SJSA1 (cell line): ENCODE results near the gene TAF9B. TPM values are rescaled to one million over a fixed set of nuclear protein-coding genes. Genes with fewer than 3 reads are reported as not detected.
A peak's percentile ranks its signal among the peaks of the same experiment; 100 is the strongest.
"Not testable (repeated sequence)": the region's sequence is repeated elsewhere in the genome, so short reads cannot be mapped to it uniquely, and the experiment has no call there.

Experiments used
- DNase-seq, 2 experiments: peaks; one replicate each; pipeline ENCODE4 v3.0.0-alpha.2; 2015 to 2020; ENCODE audit warnings: low spot score in 2 of 2, low read depth in 1 of 2
- H3K27ac ChIP-seq: fragments of 250-450 bp; sonication (Bioruptor Pico); 2 replicates; pipeline ENCODE4 v1.5.1; 2020; ENCODE audit warnings: mild to moderate bottlenecking, moderate library complexity
- H3K27me3 ChIP-seq: fragments of 250-450 bp; sonication (Bioruptor Pico); replicated peaks from 2 replicates; pipeline ENCODE4 v1.5.1; 2020; ENCODE audit warnings: mild to moderate bottlenecking, moderate library complexity
- H3K36me3 ChIP-seq: fragments of 250-450 bp; sonication (Bioruptor Pico); 2 replicates; pipeline ENCODE4 v1.5.1; 2020; ENCODE audit warnings: mild to moderate bottlenecking
- H3K4me1 ChIP-seq: fragments of 250-450 bp; sonication (Bioruptor Pico); replicated peaks from 2 replicates; pipeline ENCODE4 v1.6.1; 2021; ENCODE audit warnings: mild to moderate bottlenecking
- H3K4me3 ChIP-seq: fragments of 250-450 bp; sonication (Bioruptor Pico); 2 replicates; pipeline ENCODE4 v1.5.1; 2020; ENCODE audit warnings: mild to moderate bottlenecking
- H3K9me3 ChIP-seq: fragments of 250-450 bp; sonication (Bioruptor Pico); replicated peaks from 2 replicates; pipeline ENCODE4 v1.5.1; 2020; ENCODE audit warnings: mild to moderate bottlenecking
- total RNA-seq: library from RNA; depleted of rRNA; stranded (reverse); fragments of >200 nt; shearing (Covaris generic); gene quantifications from 2 replicates; pipeline ENCODE4 v1.2.3, GENCODE V29; 2014; rRNA removed

TAF9B gene, protein sequence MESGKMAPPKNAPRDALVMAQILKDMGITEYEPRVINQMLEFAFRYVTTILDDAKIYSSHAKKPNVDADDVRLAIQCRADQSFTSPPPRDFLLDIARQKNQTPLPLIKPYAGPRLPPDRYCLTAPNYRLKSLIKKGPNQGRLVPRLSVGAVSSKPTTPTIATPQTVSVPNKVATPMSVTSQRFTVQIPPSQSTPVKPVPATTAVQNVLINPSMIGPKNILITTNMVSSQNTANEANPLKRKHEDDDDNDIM
- total RNA-seq, result 31.4 and 53.8 TPM in 2 replicates

DNA sequence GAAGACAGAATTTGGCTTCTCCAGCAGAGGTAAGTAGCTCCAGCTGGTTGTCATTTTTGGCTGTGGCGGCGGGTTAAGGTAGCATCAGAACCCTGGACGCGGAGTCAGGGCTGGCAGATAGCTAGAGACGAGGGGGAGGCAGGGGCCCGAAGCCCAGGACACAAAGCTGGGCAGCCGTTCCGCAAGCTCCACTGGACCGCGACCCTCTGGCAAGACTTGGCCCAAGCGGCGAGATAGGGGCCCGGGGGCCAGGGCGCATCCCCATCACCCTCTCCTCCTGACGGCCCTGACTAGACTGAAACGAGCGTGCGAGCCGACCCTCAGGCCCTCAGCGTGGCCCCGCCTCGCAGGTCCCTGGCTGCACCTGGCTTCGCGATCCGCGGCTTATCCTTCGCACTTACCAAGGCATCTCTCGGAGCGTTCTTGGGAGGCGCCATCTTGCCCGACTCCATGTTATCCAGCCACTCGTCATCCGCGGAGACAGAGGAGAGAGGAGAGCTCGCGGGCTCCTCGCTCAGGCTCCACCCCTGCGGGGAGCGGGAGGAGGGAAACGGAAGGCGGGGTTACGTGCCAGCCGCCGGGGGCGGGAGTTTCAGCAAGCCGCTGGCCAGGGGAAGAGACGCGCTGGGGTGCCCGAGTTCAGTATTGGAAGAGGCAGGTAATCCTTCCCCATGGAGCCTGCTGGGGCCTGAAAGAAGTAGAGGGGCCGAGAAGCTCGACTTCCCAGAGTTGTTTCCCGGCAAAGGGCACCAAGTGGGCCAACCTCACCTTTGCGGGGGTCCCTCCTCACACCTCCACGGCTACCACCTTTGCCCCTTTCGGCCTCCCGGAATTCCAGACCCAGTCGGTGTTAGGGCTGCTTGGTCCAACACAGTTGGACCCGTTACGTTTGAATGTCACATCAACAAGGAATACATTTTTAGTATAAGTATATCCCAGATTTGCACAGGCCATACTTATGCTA is at the start of gene TAF9B:
TSS of gene TAF9B (minus strand) at position 491 of the 964 bp plus-strand sequence. CDS start at position 452, 39 bp downstream.
- peaks cover 3% of the 10 kb centered on the region for H3K36me3 ChIP-seq
- peak; percentile 76 to 87 for DNase-seq
- no peaks in the 10 kb centered on the region for H3K9me3 ChIP-seq
- peak within 1 kb of the TSS; percentile 87 for H3K4me3 ChIP-seq
- no peaks in the 10 kb centered on the region for H3K27me3 ChIP-seq
- H3K27ac ChIP-seq, result peak within 1 kb of the TSS; percentile 68
- 0 out of 2 replicates have a peak, but pooled peaks cover 3% of the 10 kb centered on the region for H3K4me1 ChIP-seq

DNA sequence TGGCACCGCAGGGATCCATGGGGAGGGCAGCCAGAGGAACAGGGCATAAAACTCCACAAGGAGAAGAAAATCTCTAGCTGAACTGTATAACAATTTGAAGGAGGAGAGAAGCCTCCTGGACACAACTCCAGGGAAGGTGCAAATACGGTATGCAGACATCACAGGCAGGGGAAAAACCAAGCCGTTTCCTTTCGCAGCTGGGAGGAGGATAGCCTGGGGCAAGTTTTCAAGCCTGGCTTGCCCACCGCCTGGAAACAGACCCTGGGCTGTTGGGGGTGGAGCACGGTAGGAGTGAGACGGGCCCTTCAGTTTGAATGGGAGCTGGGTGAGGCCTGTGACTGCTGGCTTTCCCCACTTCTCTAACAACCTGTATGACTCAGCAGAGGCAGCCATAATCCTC is 43.4 kb upstream of the TAF9B start:
- Histone ChIP-seq H3K36me3 (no peaks in the 10 kb centered on the region), H3K9me3 (no peaks in the 10 kb centered on the region), H3K4me1 (no peaks in the 10 kb centered on the region), H3K27me3 (no peaks in the 10 kb centered on the region), H3K27ac (no peak overlapping the region), H3K4me3 (no peak overlapping the region)
- DNase-seq, result no peak

DNA sequence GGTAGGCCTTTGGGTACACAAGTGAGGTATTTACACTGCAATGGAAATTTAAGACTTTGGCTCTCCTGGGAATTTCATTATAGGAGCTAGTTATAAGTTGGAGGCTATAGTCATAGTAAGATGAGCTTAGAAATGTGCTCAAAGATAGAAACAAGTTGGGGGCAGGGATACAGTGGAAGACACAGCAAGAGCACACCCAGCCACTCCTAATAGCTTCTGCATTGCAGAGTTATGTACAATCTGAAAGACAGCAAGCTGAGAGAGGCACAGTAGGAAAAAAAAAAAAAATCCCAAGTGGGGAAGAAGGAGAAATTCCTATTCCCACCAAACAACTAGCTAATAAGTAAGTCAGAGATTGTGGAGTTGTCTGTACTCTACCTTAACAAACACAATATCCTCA is 41.9 kb upstream of the TAF9B start:
- no peak overlapping the region for H3K27ac ChIP-seq
- H3K27me3 ChIP-seq, result no peaks in the 10 kb centered on the region
- no peaks in the 10 kb centered on the region for H3K9me3 ChIP-seq
- no peaks in the 10 kb centered on the region for H3K4me1 ChIP-seq
- no peak for DNase-seq
- H3K36me3 ChIP-seq, result no peaks in the 10 kb centered on the region
- no peak overlapping the region for H3K4me3 ChIP-seq

DNA sequence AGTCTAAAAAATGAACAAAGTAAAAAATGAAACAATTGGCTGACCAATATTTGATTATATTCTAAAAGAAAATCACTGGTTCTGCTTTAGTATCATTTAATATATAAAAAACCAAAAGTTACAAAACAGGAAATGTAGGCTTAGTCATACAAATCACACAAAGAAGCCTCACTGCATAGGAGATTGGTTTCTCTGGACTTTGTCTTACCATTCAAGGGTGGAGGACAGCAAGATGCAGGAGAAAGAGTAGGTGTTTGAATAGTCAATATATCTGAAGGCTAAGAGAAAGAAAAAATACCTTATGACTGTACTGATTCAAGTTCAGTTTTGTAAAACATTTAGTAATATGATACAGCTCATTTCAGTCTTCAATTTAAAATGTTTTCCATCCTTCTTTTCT is 28.6 kb upstream of the TAF9B start:
- Histone ChIP-seq H3K4me3 (no peak overlapping the region), H3K27me3 (no peaks in the 10 kb centered on the region), H3K36me3 (no peaks in the 10 kb centered on the region), H3K4me1 (no peaks in the 10 kb centered on the region), H3K27ac (no peak overlapping the region), H3K9me3 (no peaks in the 10 kb centered on the region)
- DNase-seq, result no peak

DNA sequence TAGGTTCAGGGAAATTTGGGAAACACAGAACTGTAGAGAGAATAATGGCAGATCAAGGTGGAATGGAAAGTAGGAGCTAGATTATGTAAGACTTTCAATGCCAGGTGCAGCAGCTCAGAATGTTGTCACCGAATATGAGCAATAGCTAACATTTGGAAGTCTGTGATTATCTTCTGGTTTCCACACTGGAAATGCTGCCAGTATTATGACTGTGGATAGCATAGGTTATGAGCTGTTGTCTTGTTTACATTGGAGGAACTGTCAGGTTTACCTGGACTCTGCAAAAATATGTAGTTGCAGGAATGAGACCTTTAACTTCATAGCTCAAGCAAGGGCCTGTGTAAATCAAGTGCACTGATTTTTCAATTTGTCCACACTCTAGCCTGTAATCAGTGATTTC is 26.0 kb upstream of the TAF9B start:
- Histone ChIP-seq H3K27ac (no peak overlapping the region), H3K9me3 (no peaks in the 10 kb centered on the region), H3K4me1 (no peaks in the 10 kb centered on the region), H3K4me3 (no peak overlapping the region), H3K36me3 (no peaks in the 10 kb centered on the region), H3K27me3 (no peaks in the 10 kb centered on the region)
- DNase-seq, result no peak

DNA sequence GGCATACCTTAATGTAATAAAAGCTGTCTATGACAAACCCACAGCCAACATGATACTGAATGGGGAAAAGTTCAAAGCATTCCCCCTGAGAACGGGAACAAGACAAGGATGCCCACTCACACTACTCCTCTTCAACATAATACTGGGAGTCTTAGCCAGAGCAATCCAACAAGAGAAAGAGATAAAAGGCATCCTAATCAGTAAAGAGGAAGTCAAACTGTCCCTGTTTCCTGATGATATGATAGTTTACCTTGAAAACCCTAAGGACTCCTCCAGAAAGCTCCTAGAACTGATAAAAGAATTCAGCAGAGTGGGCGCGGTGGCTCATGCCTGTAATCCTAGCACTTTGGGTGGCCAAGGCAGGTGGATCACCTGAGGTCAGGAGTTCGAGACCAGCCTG is 23.7 kb upstream of the TAF9B start:
- H3K36me3 ChIP-seq, H3K27me3 ChIP-seq, H3K9me3 ChIP-seq, H3K4me3 ChIP-seq, DNase-seq, H3K27ac ChIP-seq, H3K4me1 ChIP-seq: not testable (repeated sequence)

DNA sequence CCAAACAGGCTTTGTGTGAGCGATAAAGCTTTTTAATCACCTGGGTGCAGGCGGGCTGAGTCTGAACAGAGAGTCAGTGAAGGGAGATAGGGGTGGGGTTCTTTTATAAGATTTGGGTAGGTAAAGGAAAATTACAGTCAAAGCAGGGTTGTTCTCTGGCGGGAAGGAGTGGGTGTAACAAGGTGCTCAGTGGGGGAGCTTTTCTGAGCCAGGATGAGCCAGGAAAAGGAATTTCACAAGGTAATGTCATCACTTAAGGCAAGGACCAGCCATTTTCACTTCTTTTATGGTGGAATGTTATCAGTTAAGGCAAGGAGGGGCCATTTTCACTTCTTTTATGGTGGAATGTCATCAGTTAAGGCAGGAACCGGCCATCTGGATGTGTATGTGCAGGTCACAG is 21.3 kb upstream of the TAF9B start:
- not testable (repeated sequence) for H3K36me3 ChIP-seq, DNase-seq, H3K4me1 ChIP-seq, H3K4me3 ChIP-seq, H3K27me3 ChIP-seq, H3K9me3 ChIP-seq, H3K27ac ChIP-seq

DNA sequence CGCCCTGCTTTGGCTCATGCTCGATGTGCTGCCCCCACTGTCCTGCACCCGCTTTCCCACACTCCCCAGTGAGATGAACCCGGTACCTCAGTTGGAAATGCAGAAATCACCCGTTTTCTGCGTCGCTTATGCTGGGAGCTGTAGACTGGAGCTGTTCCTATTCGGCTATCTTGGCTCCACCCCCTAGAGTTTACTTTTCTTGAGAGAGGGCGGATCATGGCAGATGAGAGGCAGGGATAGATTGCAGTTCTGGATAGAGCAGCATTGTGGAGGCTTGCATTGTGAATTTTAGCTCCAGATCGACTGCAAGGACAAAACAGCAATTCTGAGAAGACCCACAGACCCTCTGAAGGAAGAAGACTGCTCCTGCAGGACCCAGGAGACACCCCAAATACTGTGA is 18.4 kb upstream of the TAF9B start:
- H3K9me3 ChIP-seq, H3K4me1 ChIP-seq, H3K27me3 ChIP-seq, H3K4me3 ChIP-seq, H3K36me3 ChIP-seq, H3K27ac ChIP-seq, DNase-seq: not testable (repeated sequence)

DNA sequence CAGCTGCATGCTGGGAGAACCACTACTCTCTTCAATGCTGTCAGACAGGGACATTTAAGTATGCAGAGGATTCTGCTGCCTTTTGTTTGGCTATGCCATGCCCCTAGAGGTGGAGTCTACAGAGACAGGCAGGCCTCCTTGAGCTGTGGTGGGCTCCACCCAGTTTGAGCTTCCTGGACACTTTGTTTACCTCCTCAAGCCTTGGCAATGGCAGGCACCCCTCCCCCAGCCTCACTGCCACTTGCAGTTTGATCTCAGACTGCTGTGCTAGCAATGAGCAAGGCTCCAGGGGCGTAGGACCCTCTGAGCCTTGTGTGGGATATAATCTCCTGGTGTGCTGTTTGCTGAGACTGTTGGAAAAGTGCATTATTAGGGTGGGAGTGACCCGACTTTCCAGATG is 17.9 kb upstream of the TAF9B start:
- not testable (repeated sequence) for H3K36me3 ChIP-seq, H3K4me1 ChIP-seq, H3K9me3 ChIP-seq, H3K4me3 ChIP-seq, H3K27me3 ChIP-seq, DNase-seq, H3K27ac ChIP-seq

DNA sequence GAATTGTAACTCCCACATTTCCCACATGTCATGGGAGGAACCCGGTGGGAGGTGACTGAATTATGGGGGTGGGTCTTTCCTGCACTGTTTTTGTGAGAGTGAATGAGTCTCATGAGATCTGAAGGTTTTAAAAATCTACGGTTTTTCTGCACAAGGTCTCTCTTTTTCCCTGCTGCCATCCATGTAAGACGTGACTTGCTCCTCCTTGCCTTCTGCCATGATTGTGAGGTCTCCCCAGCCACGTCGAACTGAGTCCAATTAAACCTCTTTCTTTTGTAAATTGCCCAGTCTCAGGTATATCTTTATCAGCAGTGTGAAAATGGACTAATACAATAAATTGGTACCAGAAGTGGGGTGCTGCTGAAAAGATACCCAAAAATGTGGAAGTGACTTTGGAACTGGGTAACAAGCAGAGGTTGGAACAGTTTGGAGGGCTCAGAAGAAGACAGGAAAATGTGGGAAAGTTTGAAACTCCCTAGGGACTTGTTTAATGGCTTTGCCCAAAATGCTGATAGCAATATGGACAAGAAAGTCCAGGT is 7.6 kb upstream of the TAF9B start:
- not testable (repeated sequence) for H3K27ac ChIP-seq, H3K4me1 ChIP-seq, H3K36me3 ChIP-seq, DNase-seq, H3K4me3 ChIP-seq, H3K9me3 ChIP-seq, H3K27me3 ChIP-seq

DNA sequence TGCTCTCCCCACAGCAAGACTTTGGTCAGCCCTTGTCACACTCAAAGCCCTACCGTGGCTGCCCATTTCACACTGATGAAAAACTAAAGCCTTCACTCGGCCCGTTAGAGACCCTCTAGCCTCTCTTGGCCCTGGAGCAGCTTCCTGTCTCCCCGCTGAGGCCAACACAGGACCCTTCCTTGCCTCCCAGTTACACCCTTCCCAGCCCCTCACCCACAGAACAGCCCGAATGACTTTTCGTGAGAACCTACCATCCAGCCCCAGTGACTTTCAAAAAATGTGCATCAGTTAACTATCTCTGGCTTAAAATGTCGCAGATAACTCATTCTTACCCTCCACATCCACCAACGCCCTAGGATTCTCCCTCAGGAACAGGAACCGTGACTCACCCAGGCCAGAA is 756 bp upstream of the TAF9B start:
- Histone ChIP-seq H3K36me3 (peaks cover 3% of the 10 kb centered on the region), H3K27ac (no peak overlapping the region), H3K4me1 (0 out of 2 replicates have a peak, but pooled peaks cover 3% of the 10 kb centered on the region), H3K27me3 (no peaks in the 10 kb centered on the region), H3K4me3 (no peak overlapping the region), H3K9me3 (no peaks in the 10 kb centered on the region)
- no peak for DNase-seq

DNA sequence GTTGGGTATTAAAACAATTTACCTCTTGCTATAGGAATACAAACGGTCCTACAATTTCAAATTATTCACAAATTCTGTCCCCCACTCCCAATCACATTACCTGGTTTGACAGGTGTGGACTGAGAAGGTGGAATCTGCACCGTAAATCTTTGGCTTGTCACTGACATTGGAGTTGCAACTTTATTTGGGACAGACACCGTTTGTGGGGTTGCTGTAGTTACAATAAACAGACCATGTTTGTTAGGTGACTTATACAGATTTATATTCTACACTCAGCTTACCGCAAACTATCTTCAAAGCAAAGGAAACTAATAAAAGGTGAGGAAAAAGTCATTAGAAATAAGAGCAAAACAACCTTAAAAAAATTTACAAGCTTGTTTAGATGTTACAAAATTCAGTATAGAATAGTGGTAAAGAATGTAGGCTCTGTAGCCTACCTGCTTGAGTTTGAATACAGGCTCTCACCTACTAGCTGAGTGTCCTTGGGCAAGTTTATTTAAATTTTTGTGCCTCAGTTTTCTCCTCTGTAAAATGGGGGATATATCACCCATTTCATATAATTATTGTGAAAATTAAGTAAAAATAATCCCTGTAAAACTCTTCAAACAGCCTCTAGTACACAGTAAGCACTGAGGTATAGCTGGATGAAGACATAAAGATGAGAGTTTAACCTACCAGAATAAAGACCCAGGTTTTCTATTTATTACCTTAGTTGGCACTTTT is 6.1 kb downstream of the TAF9B start:
- Histone ChIP-seq H3K4me1 (no peaks in the 10 kb centered on the region), H3K36me3 (peaks cover 43% of the 10 kb centered on the region), H3K27me3 (no peaks in the 10 kb centered on the region), H3K9me3 (no peaks in the 10 kb centered on the region), H3K4me3 (no peak overlapping the region), H3K27ac (no peak overlapping the region)
- no peak for DNase-seq

DNA sequence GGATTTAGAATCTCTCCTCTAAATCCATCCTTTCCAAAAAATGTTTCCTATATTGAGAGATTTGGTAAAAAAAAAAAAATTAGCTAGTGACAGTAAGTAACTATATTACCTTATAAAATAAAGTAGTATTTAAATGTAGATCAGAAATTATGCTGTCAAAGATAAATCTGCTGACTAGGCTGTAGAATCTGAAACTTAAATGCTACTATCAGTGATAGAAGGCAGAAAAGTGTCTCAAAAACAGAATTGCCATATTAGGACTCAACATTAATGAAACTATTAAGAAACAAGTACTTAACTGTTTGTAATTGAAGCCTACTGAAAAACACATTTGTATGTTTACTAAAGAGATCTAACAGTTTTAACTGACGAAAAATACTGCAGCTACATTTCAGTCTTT is 8.3 kb downstream of the TAF9B start:
- DNase-seq, result no peak
- no peaks in the 10 kb centered on the region for H3K4me1 ChIP-seq
- H3K36me3 ChIP-seq, result peaks cover 64% of the 10 kb centered on the region
- H3K4me3 ChIP-seq, result no peak overlapping the region
- H3K9me3 ChIP-seq, result no peaks in the 10 kb centered on the region
- H3K27me3 ChIP-seq, result no peaks in the 10 kb centered on the region
- no peak overlapping the region for H3K27ac ChIP-seq
